ENCODE results near the gene CNPPD1. TPM values are rescaled to one million over a fixed set of nuclear protein-coding genes. Genes with fewer than 3 reads are reported as not detected.

Gene CNPPD1
- total RNA-seq, 2 experiments from 2014 or later = 44.1 to 50.2 TPM

GRCh38 chr2:219163156-219163555, 13.6 kb downstream of the CNPPD1 start:
- H3K27me3 Mint-ChIP-seq = no peaks in the 10 kb centered on the region
- peaks cover 17% of the 10 kb centered on the region for H3K4me1 Mint-ChIP-seq
- no peak for DNase-seq
- H3K9me3 Mint-ChIP-seq = no peaks in the 10 kb centered on the region
- no peak overlapping the region for H3K4me3 Mint-ChIP-seq
- no peak overlapping the region for H3K27ac Mint-ChIP-seq
- H3K36me3 Mint-ChIP-seq = no peaks in the 10 kb centered on the region

GRCh38 chr2:219161097-219161496, 15.6 kb downstream of the CNPPD1 start:
- Mint-ChIP-seq H3K4me1 (peaks cover 17% of the 10 kb centered on the region), H3K4me3 (peak overlapping the region; percentile 92), H3K9me3 (no peaks in the 10 kb centered on the region), H3K27me3 (no peaks in the 10 kb centered on the region), H3K27ac (peak overlapping the region; percentile 94), H3K36me3 (peaks cover 4% of the 10 kb centered on the region)
- no peak for DNase-seq

- Mint-ChIP-seq H3K27ac (peak within 1 kb of the TSS; percentile 94), H3K9me3 (no peaks in the 10 kb centered on the region), H3K36me3 (peaks cover 4% of the 10 kb centered on the region), H3K4me3 (peak within 1 kb of the TSS; percentile 92), H3K27me3 (no peaks in the 10 kb centered on the region), H3K4me1 (peaks cover 17% of the 10 kb centered on the region)
- peak; percentile 91 for DNase-seq
Measured at GRCh38 chr2:219160186-219161017, 16.3 kb downstream of the CNPPD1 start, which contains the start of gene NHEJ1. Gene NHEJ1 (minus strand): TSS chr2:219160815. CDS start chr2:219158362, 2,453 bp downstream.

GRCh38 chr2:219159771-219160185, 16.9 kb downstream of the CNPPD1 start:
- DNase-seq = no peak
- Mint-ChIP-seq H3K4me3 (peak overlapping the region; percentile 92), H3K36me3 (peaks cover 4% of the 10 kb centered on the region), H3K27me3 (no peaks in the 10 kb centered on the region), H3K4me1 (peaks cover 17% of the 10 kb centered on the region), H3K27ac (peak overlapping the region; percentile 94), H3K9me3 (no peaks in the 10 kb centered on the region)

GRCh38 chr2:219158586-219158985, 18.1 kb downstream of the CNPPD1 start:
- H3K4me3 Mint-ChIP-seq = no peak overlapping the region
- H3K4me1 Mint-ChIP-seq = peaks cover 17% of the 10 kb centered on the region
- H3K36me3 Mint-ChIP-seq = peaks cover 4% of the 10 kb centered on the region
- H3K27me3 Mint-ChIP-seq = no peaks in the 10 kb centered on the region
- no peak overlapping the region for H3K27ac Mint-ChIP-seq
- no peaks in the 10 kb centered on the region for H3K9me3 Mint-ChIP-seq
- no peak for DNase-seq

GRCh38 chr2:219158025-219158424, 18.7 kb downstream of the CNPPD1 start:
- H3K4me3 Mint-ChIP-seq = no peak overlapping the region
- peaks cover 4% of the 10 kb centered on the region for H3K36me3 Mint-ChIP-seq
- peaks cover 17% of the 10 kb centered on the region for H3K4me1 Mint-ChIP-seq
- H3K27ac Mint-ChIP-seq = no peak overlapping the region
- DNase-seq = no peak
- H3K27me3 Mint-ChIP-seq = no peaks in the 10 kb centered on the region
- H3K9me3 Mint-ChIP-seq = no peaks in the 10 kb centered on the region

- peaks cover 17% of the 10 kb centered on the region for H3K4me1 Mint-ChIP-seq
- H3K27me3 Mint-ChIP-seq = no peaks in the 10 kb centered on the region
- H3K4me3 Mint-ChIP-seq = no peak overlapping the region
- no peak overlapping the region for H3K27ac Mint-ChIP-seq
- H3K36me3 Mint-ChIP-seq = peaks cover 4% of the 10 kb centered on the region
- no peaks in the 10 kb centered on the region for H3K9me3 Mint-ChIP-seq
- no peak for DNase-seq
Measured at GRCh38 chr2:219157396-219157795, 19.3 kb downstream of the CNPPD1 start.

GRCh38 chr2:219155054-219155644, 21.6 kb downstream of the CNPPD1 start:
- Mint-ChIP-seq H3K27me3 (no peaks in the 10 kb centered on the region), H3K4me3 (no peak overlapping the region), H3K4me1 (peaks cover 6% of the 10 kb centered on the region), H3K9me3 (no peaks in the 10 kb centered on the region), H3K36me3 (peaks cover 9% of the 10 kb centered on the region), H3K27ac (no peak overlapping the region)
- DNase-seq = no peak

GRCh38 chr2:219149667-219150066, 27.1 kb downstream of the CNPPD1 start:
- H3K4me1 Mint-ChIP-seq = no peaks in the 10 kb centered on the region
- no peak for DNase-seq
- H3K27me3 Mint-ChIP-seq = no peaks in the 10 kb centered on the region
- no peak overlapping the region for H3K4me3 Mint-ChIP-seq
- H3K36me3 Mint-ChIP-seq = peaks cover 16% of the 10 kb centered on the region
- no peaks in the 10 kb centered on the region for H3K9me3 Mint-ChIP-seq
- no peak overlapping the region for H3K27ac Mint-ChIP-seq

GRCh38 chr2:219142329-219142728, 34.4 kb downstream of the CNPPD1 start:
- H3K27ac Mint-ChIP-seq = no peak overlapping the region
- no peaks in the 10 kb centered on the region for H3K27me3 Mint-ChIP-seq
- DNase-seq = no peak

GRCh38 chr2:219140722-219141121, 36.0 kb downstream of the CNPPD1 start:
- H3K27me3 Mint-ChIP-seq = no peaks in the 10 kb centered on the region
- no peaks in the 10 kb centered on the region for H3K9me3 Mint-ChIP-seq
- no peak overlapping the region for H3K27ac Mint-ChIP-seq
- no peak overlapping the region for H3K4me3 Mint-ChIP-seq
- DNase-seq = no peak
- H3K4me1 Mint-ChIP-seq = no peaks in the 10 kb centered on the region
- peaks cover 11% of the 10 kb centered on the region for H3K36me3 Mint-ChIP-seq

More at GRCh38 chr2:219142329-219142728, 34.4 kb downstream of the CNPPD1 start:
- no peaks in the 10 kb centered on the region for H3K4me1 Mint-ChIP-seq
- no peaks in the 10 kb centered on the region for H3K9me3 Mint-ChIP-seq
- H3K36me3 Mint-ChIP-seq = peaks cover 17% of the 10 kb centered on the region
- H3K4me3 Mint-ChIP-seq = no peak overlapping the region

- Mint-ChIP-seq H3K9me3 (no peaks in the 10 kb centered on the region), H3K36me3 (peaks cover 7% of the 10 kb centered on the region), H3K4me1 (peaks cover 3% of the 10 kb centered on the region), H3K4me3 (no peak overlapping the region), H3K27me3 (no peaks in the 10 kb centered on the region), H3K27ac (no peak overlapping the region)
- no peak for DNase-seq
Measured at GRCh38 chr2:219133976-219134375, 42.7 kb downstream of the CNPPD1 start.

GRCh38 chr2:219131744-219132143, 45.0 kb downstream of the CNPPD1 start:
- Mint-ChIP-seq H3K9me3 (no peaks in the 10 kb centered on the region), H3K4me1 (peaks cover 3% of the 10 kb centered on the region), H3K4me3 (no peak overlapping the region), H3K36me3 (peaks cover 6% of the 10 kb centered on the region), H3K27me3 (no peaks in the 10 kb centered on the region), H3K27ac (no peak overlapping the region)
- DNase-seq = no peak

GRCh38 chr2:219131327-219131726, 45.4 kb downstream of the CNPPD1 start:
- Mint-ChIP-seq H3K27me3 (no peaks in the 10 kb centered on the region), H3K9me3 (no peaks in the 10 kb centered on the region), H3K27ac (no peak overlapping the region), H3K4me3 (no peak overlapping the region), H3K36me3 (peaks cover 6% of the 10 kb centered on the region), H3K4me1 (peaks cover 3% of the 10 kb centered on the region)
- no peak for DNase-seq

GRCh38 chr2:219129589-219129988, 47.1 kb downstream of the CNPPD1 start:
- H3K27me3 Mint-ChIP-seq = no peaks in the 10 kb centered on the region
- no peaks in the 10 kb centered on the region for H3K9me3 Mint-ChIP-seq
- no peak overlapping the region for H3K4me3 Mint-ChIP-seq
- no peak for DNase-seq
- peaks cover 10% of the 10 kb centered on the region for H3K4me1 Mint-ChIP-seq
- no peak overlapping the region for H3K27ac Mint-ChIP-seq
- peaks cover 8% of the 10 kb centered on the region for H3K36me3 Mint-ChIP-seq
